Measurements from ENCODE around the gene PLEKHG4B. TPM values are rescaled to one million over a fixed set of nuclear protein-coding genes. Genes with fewer than 3 reads are reported as not detected.

Gene PLEKHG4B
- total RNA-seq, 1 experiment from 2014 or later, result 44.3 TPM

DNA sequence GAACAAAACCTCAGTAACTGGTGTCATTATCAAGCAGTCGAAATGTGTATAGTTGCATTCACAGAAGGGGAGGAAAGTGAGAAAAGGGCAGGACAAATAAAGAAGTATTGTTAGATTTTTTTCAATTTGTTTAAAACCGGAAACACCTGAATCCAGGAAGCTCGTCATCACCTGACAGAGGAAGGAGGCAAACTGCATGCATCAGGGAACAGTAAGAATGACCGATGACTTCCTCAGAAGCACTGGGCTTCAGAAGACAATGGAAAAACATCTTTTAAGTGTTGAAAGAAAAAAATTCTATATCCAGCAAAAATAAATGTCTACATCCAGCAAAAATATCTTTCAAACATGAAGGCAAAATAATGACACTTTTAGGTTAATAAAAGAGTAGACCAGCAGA lies 29.5 kb downstream of the PLEKHG4B start:
- Histone ChIP-seq H3K79me2 (ENCODE audit: insufficient read depth, low read length) (no peaks in the 10 kb centered on the region), H3K23me2 (ENCODE audit: insufficient read length, low read depth, low read length, poor library complexity, severe bottlenecking) (no peaks in the 10 kb centered on the region), H3K56ac (ENCODE audit: insufficient read length, low read depth, low read length) (no peak overlapping the region), H2BK12ac (ENCODE audit: insufficient read length, low read depth, low read length) (no peak overlapping the region), H2AFZ (ENCODE audit: low read length) (no peak overlapping the region), H2AK5ac (ENCODE audit: insufficient read length, low read length) (no peak overlapping the region), H2BK120ac (ENCODE audit: low read depth, low read length, poor library complexity, severe bottlenecking) (no peak overlapping the region), H3K23ac (ENCODE audit: insufficient read length, low read depth, low read length) (no peak overlapping the region), H2BK15ac (ENCODE audit: low read depth, low read length) (no peak overlapping the region), H3K4ac (ENCODE audit: low read depth, low read length) (no peak overlapping the region), H3K4me1 (ENCODE audit: insufficient read depth, low read length) (no peaks in the 10 kb centered on the region), H3K79me1 (ENCODE audit: insufficient read depth, low read depth, low read length, poor library complexity, severe bottlenecking) (no peaks in the 10 kb centered on the region), H3K27me3 (ENCODE audit: insufficient read depth, low read length) (no peaks in the 10 kb centered on the region), H4K20me1 (ENCODE audit: control insufficient read depth, insufficient read depth, insufficient read length) (no peaks in the 10 kb centered on the region), H3K9me3 (ENCODE audit: control insufficient read depth, low read depth, low read length) (peaks cover 13% of the 10 kb centered on the region), H3K27ac (ENCODE audit: insufficient read length, low read depth, low read length) (no peak overlapping the region), H4K91ac (ENCODE audit: insufficient read length, low read depth, low read length) (no peak overlapping the region), H4K5ac (ENCODE audit: insufficient read length, low read depth, low read length) (no peak overlapping the region), H3K4me2 (ENCODE audit: insufficient read depth, insufficient read length, low read length) (no peak overlapping the region), H4K8ac (replicated peaks; ENCODE audit: insufficient read length, low read depth, low read length) (no peak overlapping the region), H3T11ph (ENCODE audit: low read length) (no peak overlapping the region), H3K14ac (ENCODE audit: insufficient read depth, low read length) (no peak overlapping the region), H2BK5ac (ENCODE audit: insufficient read length, low read length) (no peak overlapping the region), H3K18ac (ENCODE audit: insufficient read length, low read depth, low read length) (no peak overlapping the region), H3K9ac (ENCODE audit: extremely low read depth, insufficient read length, low read length) (no peak overlapping the region), H2BK20ac (ENCODE audit: low read depth, low read length, poor library complexity, severe bottlenecking) (no peak overlapping the region)
- H3K27me3 Mint-ChIP-seq (ENCODE audit: low read depth), result no peaks in the 10 kb centered on the region
- H3K4me1 Mint-ChIP-seq, result peaks cover 10 to 11% of the 10 kb centered on the region in 2 experiments
- WGBS (ENCODE audit: extremely low coverage, insufficient read length, low lambda C conversion rate), result no CpG with 5 or more reads among the region's 4 CpGs
- no peak overlapping the region for H3K4me3 Mint-ChIP-seq
- no peak overlapping the region for H3K27ac Mint-ChIP-seq
- DNase-seq, result no peak
- H3K9me3 Mint-ChIP-seq, result peaks cover 60 to 62% of the 10 kb centered on the region in 2 experiments
- TF ChIP-seq, protein P1, sequence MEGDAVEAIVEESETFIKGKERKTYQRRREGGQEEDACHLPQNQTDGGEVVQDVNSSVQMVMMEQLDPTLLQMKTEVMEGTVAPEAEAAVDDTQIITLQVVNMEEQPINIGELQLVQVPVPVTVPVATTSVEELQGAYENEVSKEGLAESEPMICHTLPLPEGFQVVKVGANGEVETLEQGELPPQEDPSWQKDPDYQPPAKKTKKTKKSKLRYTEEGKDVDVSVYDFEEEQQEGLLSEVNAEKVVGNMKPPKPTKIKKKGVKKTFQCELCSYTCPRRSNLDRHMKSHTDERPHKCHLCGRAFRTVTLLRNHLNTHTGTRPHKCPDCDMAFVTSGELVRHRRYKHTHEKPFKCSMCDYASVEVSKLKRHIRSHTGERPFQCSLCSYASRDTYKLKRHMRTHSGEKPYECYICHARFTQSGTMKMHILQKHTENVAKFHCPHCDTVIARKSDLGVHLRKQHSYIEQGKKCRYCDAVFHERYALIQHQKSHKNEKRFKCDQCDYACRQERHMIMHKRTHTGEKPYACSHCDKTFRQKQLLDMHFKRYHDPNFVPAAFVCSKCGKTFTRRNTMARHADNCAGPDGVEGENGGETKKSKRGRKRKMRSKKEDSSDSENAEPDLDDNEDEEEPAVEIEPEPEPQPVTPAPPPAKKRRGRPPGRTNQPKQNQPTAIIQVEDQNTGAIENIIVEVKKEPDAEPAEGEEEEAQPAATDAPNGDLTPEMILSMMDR (conservative IDR thresholded peaks at IDR 0.05), result no peak
- H3K36me3 Mint-ChIP-seq (ENCODE audit: insufficient read depth in 1 of 3, low read depth in 3 of 3), result peaks cover 81 to 97% (median 89%) of the 10 kb centered on the region in 3 experiments

All from H9 (cell line).